Left kidney (tissue), 2 donors: ENCODE results near the gene UAP1L1. TPM values are rescaled to one million over a fixed set of nuclear protein-coding genes. Genes with fewer than 3 reads are reported as not detected.
A peak's percentile ranks its signal among the peaks of the same experiment; 100 is the strongest.
"Not testable (repeated sequence)": the region's sequence is repeated elsewhere in the genome, so short reads cannot be mapped to it uniquely, and the experiment has no call there.

Experiments used
- DNase-seq: peaks from one replicate; pipeline ENCODE4 v3.0.0-alpha.2; 2013
- polyA plus RNA-seq: library from polyadenylated mRNA; unstranded; fragments of 120-200 nt; gene quantifications from one replicate; pipeline ENCODE4 v1.2.1, GENCODE V29; 2013; ENCODE audit not compliant: insufficient read length

The UAP1L1 gene
- polyA plus RNA-seq, 1 donor: 6.9 TPM

DNA sequence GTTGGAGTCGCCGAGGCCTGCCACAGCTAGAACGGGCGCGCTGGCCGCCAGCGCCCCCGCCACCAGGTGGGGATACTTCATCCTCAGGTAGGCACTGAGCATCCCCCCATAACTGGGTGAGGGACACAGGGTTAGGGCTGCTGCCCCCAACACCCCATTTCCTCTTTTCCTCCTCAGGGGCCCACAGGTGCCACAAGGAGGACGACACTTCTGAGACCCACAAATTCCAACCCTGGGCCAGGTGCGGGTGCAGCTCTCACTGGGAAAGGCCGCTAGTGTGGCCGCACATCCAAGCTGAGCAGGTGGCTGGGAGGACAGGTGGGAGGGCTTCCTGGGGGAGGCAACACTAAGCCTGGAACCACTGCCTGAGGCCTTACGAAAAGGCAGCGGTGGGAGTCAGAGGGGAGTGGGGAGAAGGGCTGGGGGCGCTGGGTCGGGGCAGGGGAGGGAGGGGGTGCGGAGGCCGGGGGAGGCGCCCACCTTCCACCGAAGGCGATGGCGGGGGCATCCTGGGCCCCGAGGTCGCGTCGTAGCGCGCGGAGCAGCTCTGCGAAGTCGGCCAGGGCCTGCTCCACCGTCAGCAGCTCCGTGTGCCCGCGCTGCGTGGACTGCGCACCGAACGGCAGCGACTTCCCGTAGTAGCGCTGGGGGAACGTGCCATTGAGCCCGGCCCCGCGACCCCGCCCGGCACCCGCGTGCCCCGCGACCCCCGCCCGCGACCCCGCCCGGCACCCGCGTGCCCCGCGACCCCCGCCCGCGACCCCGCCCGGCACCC lies 36.3 kb downstream of the UAP1L1 start:
- no peak for DNase-seq

DNA sequence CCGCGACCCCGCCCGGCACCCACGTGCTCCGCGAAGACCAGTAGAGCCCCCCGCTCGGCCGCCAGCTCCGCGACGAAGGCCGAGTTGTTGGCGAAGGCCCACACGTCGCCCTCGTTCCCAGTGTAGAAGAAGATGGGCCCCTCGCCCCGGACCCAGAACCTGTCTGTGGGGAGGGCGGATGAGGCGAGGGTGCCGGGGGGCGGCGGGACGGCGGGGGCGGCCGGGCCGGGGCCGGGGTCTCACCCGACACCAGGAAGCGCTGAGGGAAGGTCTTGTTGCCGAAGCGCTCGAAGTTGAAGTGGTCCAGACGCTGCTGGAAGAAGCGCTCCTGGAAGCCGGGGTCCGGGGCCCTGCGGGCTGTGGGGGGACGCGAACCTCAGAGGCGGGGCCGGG lies 36.9 kb downstream of the UAP1L1 start:
- DNase-seq: no peak

DNA sequence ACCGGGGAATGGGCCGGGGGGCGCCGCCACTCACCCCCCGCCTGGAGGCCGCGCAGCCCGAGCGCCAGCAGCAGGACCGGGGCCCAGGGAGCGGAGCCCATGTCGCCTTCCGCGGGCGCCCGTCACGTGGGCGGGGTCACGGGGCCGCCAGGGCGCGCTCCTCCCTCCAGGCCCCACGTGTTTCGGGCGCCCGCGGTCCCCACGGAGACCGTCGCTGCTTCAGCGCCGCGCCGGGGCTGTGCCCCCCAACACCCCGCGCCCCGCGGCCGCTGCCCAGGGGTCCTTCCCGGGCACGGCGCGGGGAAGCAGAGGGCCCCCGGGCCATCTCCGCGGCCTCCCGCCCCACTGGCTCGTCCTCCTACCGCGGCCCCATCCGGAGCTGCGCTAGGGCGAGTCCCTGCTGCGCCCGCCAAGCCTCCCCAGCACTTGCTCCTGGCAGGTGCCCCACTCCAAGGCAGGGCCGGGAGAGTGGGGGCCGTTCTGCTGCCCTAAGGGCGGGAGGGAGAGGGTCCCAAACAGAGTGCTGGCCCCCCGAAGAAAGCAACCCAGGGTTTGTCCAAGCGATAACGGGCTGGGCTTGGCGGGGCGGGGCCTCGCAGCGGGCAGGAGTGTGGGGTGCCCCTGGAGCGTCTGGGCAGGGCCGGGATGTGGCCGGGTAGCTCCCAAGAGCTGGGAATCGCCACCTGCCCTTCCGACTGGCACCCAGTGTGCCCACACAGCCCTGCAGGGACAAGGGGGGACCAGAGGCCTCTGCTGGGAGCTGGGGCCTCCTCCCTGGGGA lies 37.5 kb downstream of the UAP1L1 start, which contains the start of gene DPP7:
TSS of gene DPP7 (minus strand) at position 121 of the 781 bp plus-strand sequence. CDS start at position 101, 20 bp downstream.
- DNase-seq: no peak

DNA sequence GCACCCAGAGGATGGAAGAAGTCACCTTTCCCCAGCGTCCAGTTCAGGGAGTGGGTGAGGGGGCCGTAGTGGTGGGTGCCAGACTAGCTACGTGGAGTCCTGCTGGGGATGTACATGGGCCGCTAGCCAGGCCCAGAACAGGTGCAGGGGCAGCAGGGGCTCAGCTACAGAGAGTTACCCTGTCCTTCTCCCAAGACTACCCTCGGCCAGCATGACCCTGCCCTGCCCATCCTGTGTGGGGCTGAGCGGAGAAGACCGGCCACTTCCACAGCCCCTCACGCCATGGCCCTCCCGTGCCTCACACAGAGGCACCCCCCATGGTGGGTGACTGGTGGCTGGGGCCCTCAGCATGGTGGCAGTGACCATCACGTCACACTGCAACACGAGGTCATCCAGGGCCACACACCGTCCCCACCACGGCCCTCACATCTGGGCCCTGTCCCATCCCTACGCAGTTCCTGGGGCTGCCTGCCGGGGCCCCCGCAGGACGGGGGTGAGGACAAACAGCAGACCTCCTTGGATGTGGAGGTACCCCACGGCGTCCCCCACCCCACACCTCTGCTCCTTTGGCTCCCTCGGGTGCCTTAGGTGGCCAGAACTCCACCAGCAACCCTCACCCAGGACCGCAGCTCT lies 38.2 kb downstream of the UAP1L1 start:
- DNase-seq: no peak

DNA sequence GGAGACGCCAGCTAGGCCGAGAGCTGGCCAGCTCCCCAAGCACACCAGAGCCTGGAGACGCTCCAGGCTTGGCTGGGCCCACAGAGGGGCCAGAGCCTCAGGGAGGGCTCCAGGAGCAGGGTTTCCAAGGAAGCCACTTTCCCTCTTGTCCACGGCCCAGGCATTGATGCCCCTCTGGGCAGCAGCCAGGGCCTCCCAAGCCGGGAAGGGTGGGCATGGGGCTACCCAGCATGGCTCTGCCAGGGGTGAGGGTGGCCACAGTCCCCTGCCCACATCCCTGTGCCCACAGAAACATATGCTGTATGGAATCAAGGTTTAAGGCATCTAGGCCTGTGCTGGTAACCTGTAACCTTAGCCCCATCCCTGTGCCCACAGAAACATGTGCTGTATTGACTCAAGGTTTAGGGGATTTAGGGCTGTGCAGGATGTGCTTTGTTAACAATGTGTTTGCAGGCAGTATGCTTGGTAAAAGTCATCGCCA lies 38.8 kb downstream of the UAP1L1 start:
- DNase-seq: no peak

DNA sequence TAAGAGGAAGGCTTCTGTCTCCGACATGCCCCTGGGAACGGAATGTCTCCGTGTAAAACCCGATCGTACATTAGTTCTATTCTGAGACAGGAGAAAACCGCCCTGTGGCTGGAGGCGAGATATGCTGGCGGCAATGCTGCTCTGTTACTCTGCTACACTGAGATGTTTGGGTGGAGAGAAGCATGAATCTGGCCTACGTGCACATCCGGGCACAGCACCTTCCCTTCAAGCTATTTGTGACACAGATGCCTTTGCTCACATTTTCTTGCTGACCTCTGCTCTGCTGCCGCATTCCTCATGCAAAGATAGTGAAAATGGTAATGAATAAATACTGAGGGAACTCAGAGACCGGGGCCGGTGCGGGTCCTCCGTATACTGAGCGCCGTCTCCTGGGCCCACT lies 39.4 kb downstream of the UAP1L1 start:
- no peak for DNase-seq

DNA sequence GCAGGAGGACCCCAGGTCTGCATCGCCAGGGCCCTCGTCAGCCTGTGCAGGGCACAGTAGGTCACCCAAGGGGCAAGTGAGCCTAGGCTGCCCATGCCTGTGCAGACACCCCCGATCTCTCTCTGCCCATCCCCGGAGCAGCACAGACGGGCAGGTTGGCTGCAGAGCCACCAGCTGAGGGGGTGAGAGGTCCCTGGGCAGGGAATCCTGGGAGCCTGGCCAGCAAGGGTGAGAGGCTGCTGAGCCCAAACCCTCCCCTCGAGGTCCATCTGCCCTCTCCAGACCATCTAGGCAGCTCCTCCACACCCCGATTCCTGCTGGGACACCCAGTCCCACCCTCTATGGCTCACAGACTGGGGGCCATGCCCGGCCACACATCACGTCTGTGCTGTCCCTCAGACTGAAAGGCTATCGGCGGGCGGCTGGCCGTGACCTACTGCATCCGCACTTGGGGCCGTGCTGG lies 40.0 kb downstream of the UAP1L1 start:
- DNase-seq: no peak

DNA sequence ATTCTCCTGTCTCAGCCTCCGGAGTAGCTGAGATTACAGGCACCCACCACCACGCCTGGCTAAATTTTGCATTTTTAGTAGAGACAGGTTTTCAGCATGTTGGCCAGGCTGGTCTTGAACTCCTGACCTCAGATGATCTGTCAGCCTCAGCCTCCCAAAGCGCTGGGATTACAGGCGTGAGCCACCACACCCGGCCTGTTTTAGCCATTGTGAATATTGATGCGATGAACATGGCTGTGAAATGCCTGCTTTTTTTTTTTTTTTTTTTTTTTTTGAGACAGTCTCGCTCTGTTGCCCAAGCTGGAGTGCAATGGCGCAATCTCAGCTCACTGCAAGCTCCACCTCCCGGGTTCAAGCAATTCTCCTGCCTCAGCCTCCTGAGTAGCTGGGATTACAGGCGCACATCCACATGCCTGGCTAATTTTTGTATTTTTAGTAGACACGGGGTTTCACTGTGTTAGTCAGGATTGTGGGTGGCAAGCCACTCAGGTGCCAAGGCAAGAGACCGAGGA lies 40.8 kb downstream of the UAP1L1 start:
- not testable (repeated sequence) for DNase-seq

DNA sequence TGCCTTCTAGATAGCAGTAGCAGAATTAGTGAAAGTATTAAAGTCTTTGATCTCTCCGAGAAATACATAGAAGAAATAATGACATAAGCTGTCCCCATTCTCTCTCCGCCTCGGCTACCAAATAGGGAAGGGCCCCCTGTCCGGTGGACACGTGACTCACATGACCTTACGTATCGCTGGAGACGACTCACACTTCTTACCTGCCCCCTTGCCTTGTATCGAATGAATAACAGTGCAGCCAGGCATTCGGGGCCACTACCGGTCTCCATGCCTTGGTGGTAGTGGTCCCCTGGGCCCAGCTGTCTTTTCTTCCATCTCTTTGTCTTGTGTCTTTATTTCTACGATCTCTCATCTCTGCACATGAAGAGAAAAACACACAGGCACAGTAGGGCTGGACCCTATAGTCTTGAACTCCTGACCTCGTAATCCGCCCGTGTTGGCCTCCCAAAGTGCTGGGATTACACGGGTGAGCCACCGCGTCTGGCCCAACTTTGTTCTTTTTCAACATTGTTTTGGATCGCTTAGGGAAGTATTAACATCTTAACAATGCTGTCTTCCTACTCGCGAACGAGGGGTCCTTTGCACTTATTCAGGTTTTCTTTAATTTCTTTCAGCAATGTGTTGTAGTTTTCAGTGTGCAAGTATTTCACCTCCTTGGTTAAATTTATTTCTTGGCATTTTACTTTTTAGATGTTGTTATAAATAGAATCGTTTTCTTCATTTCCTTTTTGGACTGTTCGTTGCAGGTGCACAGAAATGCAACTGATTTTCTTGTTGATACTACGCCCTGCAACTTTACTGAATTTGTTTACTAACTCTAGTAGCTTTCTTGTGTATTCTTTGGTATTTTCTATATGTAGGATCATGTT lies 44.8 kb downstream of the UAP1L1 start:
- not testable (repeated sequence) for DNase-seq

DNA sequence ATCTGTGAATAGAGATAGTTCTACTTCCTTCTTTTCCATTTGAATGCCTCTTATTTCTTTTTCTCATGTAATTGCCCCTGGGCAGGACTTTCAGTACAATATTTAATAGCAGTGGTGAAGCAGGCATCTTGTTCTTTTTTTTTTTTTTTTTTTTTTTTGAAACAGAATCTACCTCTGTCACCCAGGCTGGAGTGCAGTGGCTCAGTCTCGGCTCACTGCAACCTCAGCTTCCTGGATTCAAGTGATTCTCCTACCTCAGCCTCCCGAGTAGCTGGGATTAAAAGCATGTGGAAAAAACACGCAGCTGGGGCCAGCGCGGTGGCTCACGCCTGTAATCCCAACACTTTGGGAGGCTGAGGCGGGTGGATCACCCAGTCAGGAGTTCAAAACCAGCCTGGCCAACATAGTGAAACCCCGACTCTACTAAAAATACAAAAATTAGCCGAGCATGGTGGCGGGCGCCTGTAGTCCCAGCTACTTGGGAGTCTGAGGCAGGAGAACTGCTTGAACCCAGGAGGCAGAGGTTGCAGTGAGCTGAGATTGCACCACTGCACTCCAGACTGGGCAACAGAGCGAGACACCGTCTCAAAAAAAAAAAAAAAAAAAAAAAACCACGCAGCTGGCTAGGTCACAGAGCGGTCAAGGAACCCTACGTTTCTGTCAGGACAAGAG lies 45.6 kb downstream of the UAP1L1 start:
- not testable (repeated sequence) for DNase-seq

DNA sequence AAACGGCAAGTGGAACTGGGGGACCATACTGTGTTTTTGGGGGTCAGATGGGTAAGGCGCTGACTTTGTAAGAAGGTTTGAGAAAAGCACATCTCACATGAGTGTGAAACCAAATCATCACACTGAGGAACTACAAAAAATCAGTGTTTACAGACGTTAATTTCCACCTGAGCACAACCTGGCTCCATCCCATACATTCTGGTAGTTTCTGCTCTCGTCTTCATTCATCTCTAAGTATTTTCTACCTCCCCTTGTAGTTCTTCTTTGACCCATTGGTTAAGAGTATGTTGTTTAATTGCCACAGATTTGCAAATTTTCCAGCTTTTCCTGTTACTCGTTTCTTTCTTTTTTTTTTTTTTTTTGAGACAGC lies 46.1 kb downstream of the UAP1L1 start:
- no peak for DNase-seq

DNA sequence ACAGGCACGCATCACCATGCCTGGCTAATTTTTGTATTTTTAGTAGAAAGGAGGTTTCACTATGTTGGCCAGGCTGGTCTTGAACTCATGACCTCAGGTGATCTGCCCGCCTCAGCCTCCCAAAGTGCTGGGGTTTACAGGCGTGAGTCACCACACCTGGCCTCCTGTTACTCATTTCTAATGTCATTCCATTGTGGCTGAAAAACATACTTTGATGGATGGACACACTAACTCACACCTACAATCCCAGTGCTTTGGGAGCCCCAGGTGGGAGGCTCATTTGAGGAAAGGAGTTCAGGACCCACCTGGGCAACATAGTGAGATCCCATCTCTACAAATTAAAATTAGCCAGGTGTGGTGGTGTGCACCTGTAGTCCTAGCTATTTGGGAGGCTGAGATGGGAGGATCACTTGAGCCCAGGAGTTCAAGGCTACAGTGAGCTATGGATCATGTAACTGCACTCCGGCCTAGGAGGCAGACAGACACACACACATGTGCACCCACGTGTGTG lies 46.7 kb downstream of the UAP1L1 start:
- not testable (repeated sequence) for DNase-seq

DNA sequence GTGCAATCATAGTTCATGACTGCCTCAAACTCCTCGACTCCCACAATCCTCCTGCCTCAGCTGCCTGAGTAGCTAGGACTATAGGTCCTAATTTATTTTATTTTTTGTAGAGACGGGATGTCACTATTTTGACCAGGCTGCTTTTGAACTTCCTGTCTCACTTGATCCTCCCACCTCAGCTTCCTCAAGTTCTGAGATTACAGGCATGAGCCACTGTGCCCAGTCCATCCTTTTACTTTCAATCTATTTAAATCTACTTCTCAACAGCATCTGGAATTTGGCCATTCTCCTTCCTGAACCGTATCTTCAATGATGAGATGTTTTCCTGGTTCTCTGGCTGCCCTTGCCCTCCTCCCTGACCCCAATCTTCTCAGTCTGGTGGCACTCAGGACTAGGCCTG lies 49.5 kb downstream of the UAP1L1 start:
- DNase-seq: no peak

DNA sequence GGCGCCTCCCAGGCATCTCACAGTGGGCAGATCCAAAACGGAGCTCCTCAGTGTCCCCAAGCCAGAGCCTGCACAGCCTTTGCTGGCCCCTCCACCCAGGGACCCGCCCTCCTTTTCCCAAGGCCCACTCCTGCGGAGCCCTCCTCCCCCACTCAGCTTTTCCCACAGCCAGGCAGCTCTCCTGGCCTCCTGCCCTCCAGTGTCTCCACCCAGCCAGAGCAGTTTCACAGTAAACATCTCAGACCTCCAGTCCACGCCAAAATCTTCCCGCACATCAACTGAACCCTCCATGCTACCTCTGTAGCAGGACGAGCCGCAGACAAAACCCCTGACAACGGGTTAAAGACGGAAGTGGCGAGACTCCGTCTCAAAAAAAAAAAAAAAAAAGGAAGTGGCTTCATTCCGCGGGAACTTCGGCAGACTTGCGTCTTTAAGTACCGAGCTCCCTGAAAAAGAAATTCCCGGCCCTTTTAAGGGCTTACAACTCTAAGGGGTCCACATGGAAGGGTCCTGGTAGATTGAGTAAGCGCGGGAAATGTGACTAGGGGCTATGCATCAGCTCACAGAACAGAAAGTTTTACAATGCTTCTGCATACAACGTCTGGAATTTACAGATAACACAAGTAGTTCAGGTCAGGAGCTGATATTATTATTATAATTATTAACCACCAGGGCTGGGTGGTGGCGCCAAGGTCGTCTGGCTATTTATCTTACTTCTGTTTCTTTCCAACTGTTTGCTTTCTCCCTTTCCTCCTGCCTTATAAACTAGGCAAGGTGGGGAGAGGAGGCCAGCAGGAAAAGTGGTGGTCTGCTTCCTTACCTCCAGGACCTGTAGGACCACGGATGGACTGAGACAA lies 50.2 kb downstream of the UAP1L1 start:
- no peak for DNase-seq

DNA sequence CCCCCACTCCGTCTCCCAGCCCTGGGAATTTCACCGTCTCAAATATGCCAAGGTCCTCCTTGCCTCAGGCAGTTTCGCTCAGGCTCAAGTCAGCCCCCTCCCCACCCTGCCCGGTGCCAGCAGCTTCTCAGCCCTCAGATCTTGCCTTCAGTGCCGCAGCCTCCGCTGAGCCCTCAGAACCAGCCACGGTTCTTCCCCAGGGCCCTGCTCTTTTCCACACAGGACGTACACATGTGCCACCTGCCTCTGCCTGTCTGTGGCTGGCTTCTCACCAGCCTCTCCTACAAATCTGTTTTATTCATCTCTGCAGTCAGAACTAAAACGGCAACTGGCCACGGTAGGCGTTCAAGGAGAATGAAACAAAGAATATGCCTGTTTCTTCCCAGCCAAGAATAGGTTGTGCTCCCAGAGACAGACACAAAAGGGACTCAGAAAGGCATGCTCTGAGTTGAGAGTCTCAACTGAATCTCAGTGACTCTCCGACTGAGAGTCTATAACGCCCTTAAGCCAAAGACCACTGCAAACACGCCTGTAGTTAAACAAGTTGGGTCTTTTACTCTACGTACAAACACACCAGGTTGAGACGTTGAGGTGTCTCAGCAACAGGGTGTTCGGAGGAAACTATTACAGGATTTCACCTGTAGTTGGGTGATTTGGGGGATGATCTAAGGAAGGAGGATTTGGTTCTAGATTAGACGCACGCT lies 51.0 kb downstream of the UAP1L1 start:
- no peak for DNase-seq

DNA sequence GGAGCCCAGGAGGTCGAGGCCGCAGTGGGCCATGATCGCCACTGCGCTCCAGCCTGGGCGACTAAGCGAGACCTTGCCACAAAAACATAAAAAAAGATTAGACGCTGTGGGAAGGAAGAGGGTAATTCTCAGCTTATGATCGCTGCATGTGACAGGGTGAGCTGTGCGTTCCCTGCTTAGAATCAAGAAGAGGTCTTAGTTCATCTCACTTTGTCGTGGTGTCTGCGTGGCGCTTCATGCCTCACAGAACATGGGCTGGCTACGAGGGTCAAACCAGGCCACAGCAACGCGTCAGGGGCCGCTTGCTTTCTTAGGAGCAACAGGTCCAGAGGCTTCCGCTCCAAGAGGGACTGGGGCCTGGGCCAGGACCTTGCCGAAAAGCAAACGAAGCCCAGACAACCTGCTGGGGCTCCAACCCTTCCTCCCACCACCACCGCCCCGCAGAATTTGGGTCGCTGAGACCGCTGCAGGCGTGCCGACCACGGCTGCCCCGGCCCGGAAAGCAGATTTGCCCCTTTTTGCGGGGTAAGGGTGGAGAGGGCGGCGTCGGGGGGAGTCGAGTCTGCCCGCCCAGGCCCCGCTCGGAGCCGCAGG lies 51.6 kb downstream of the UAP1L1 start:
- no peak for DNase-seq

DNA sequence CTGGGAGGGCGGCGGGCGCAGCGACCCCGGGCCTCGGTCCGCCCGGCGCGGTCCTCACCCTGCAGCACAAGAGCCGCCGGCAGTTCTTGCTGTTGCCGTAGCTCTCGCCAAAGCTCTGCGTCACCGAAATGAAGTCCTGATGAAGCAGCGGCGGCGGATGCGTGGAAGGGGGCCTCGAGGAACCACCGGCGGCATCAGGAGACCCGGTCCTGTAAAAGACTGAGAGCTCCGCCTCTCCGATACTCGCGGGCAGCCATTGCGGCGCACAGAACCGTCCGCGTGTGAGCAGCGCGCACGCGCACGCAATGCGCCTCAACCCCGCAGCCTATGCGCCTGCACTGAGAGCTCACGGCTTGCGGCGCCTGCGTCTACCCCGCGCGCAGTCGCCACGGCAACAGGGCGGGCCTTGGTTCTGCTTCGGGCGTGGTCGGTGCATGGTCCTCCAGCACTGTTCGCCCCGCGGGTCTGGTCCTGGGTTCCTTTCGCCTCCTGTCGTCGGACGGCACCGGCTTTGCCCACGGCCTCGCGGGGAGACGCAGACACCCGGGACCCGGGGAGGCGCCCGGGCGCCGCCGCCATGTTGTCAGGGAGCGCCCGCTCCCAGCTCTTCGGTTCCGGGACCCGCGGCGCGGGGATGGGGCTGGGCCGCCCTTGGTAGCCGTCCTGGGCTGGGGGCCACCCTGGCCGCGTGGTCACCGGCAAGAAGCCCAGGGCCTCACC lies 52.3 kb downstream of the UAP1L1 start:
- peak; percentile 78 for DNase-seq
